T-helper 17 cell (primary cell): Measurements from ENCODE around the gene NCOR2. TPM values are rescaled to one million over a fixed set of nuclear protein-coding genes. Genes with fewer than 3 reads are reported as not detected.

ENCODE experiments used
- ATAC-seq: fragments of 150-1000 bp; cut with Tn5 transposase; 2 replicates; pipeline ENCODE4 v1.10.0; 2021; ENCODE audit warnings: mild to moderate bottlenecking, moderate library complexity
- DNase-seq, 3 donors: peaks; one replicate each; pipeline versions ENCODE4 v3.0.0 to v3.0.0-alpha.2; 2020 to 2021
- H3K9me3 ChIP-seq: one replicate; pipeline ENCODE4 v1.7.0; 2013; ENCODE audit warnings: low read length, mild to moderate bottlenecking; ENCODE audit not compliant: control insufficient read depth, poor library complexity, severe bottlenecking
- H3K27ac Mint-ChIP-seq: one replicate; pipeline ENCODE4 v1.8.0; 2022; ENCODE audit warnings: mild to moderate bottlenecking, moderate library complexity, mixed read lengths
- H3K27me3 Mint-ChIP-seq: one replicate; pipeline ENCODE4 v1.8.0; 2022; ENCODE audit warnings: mixed read lengths
- H3K36me3 Mint-ChIP-seq: one replicate; pipeline ENCODE4 v1.8.0; 2022; ENCODE audit warnings: low read depth, mixed read lengths
- H3K4me1 Mint-ChIP-seq: one replicate; pipeline ENCODE4 v1.8.0; 2022; ENCODE audit warnings: mild to moderate bottlenecking, mixed read lengths
- H3K4me3 Mint-ChIP-seq: one replicate; pipeline ENCODE4 v1.8.0; 2022; ENCODE audit warnings: mild to moderate bottlenecking, moderate library complexity, mixed read lengths
- total RNA-seq, 4 donors: library from RNA in 2 of 4; stranded (reverse) in 2 of 4; gene quantifications; one replicate each; pipeline ENCODE4 v1.2.3 and lab custom pipeline; 2022 to 2026

Gene NCOR2
- total RNA-seq, 2 donors from 2014 or later = 107 to 119 TPM

- peaks cover 10% of the 10 kb centered on the region for H3K4me1 Mint-ChIP-seq
- no peak overlapping the region for H3K4me3 Mint-ChIP-seq
- DNase-seq = no peak
- no peaks in the 10 kb centered on the region for H3K9me3 ChIP-seq
- H3K27ac Mint-ChIP-seq = peak overlapping the region; percentile 21
- no peaks in the 10 kb centered on the region for H3K27me3 Mint-ChIP-seq
- H3K36me3 Mint-ChIP-seq = no peaks in the 10 kb centered on the region
- no peak for ATAC-seq
Observed at GRCh38 chr12:124523071-124523470, 44.3 kb downstream of the NCOR2 start.

- no peaks in the 10 kb centered on the region for H3K9me3 ChIP-seq
- Mint-ChIP-seq H3K4me3 (no peak overlapping the region), H3K4me1 (peaks cover 14% of the 10 kb centered on the region), H3K27me3 (no peaks in the 10 kb centered on the region), H3K36me3 (no peaks in the 10 kb centered on the region), H3K27ac (peak overlapping the region; percentile 43)
- ATAC-seq (no peak), DNase-seq (no peak)
Observed at GRCh38 chr12:124520907-124521306, 46.5 kb downstream of the NCOR2 start.

GRCh38 chr12:124520265-124520701 lies 47.1 kb downstream of the NCOR2 start:
- ATAC-seq (no peak), DNase-seq (no peak)
- H3K27ac Mint-ChIP-seq = peak overlapping the region; percentile 43

GRCh38 chr12:124519746-124520145 lies 47.7 kb downstream of the NCOR2 start:
- ATAC-seq = no peak
- no peak for DNase-seq
- Mint-ChIP-seq H3K4me1 (peaks cover 13% of the 10 kb centered on the region), H3K4me3 (no peak overlapping the region), H3K27me3 (no peaks in the 10 kb centered on the region), H3K36me3 (no peaks in the 10 kb centered on the region), H3K27ac (no peak overlapping the region)
- H3K9me3 ChIP-seq = no peaks in the 10 kb centered on the region

More at GRCh38 chr12:124520265-124520701, 47.1 kb downstream of the NCOR2 start:
- H3K27me3 Mint-ChIP-seq = no peaks in the 10 kb centered on the region
- H3K9me3 ChIP-seq = no peaks in the 10 kb centered on the region
- peaks cover 14% of the 10 kb centered on the region for H3K4me1 Mint-ChIP-seq
- H3K36me3 Mint-ChIP-seq = no peaks in the 10 kb centered on the region
- no peak overlapping the region for H3K4me3 Mint-ChIP-seq

GRCh38 chr12:124518051-124518932 lies 49.1 kb downstream of the NCOR2 start:
- Mint-ChIP-seq H3K27me3 (no peaks in the 10 kb centered on the region), H3K27ac (peak overlapping the region; percentile 43), H3K4me3 (no peak overlapping the region), H3K4me1 (peaks cover 14% of the 10 kb centered on the region), H3K36me3 (no peaks in the 10 kb centered on the region)
- no peaks in the 10 kb centered on the region for H3K9me3 ChIP-seq
- ATAC-seq (no peak), DNase-seq (no peak)
